GM12872 (cell line): Measurements from ENCODE around the gene SUGCT.

Source experiments
- TF ChIP-seq, protein P1 (sequence below): IDR thresholded peaks from 3 replicates; pipeline ENCODE4 v1.5.1; 2011; ENCODE audit warnings: low read depth, mild to moderate bottlenecking, low read length, moderate library complexity; ENCODE audit not compliant: insufficient read depth

SUGCT gene

DNA sequence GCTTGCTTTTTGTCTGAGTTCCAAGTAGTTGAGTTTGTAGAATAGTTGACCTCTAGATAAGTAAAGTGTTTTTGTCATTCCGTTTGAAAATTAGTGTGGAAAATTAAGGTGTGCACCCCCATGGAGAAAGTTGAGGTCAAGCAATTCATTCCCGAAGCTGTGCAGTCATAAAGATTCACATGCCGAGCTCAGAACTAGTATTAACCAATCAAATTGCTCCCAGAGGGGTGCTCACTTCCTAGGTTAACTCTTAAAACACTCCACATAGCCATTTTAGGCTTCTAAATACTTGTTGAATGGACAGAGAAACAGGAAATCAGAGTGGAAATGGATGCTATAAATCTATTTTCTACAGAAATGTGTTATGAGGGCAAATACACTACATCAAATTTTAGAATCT is 638.9 kb downstream of the SUGCT start:
- TF ChIP-seq, protein P1, sequence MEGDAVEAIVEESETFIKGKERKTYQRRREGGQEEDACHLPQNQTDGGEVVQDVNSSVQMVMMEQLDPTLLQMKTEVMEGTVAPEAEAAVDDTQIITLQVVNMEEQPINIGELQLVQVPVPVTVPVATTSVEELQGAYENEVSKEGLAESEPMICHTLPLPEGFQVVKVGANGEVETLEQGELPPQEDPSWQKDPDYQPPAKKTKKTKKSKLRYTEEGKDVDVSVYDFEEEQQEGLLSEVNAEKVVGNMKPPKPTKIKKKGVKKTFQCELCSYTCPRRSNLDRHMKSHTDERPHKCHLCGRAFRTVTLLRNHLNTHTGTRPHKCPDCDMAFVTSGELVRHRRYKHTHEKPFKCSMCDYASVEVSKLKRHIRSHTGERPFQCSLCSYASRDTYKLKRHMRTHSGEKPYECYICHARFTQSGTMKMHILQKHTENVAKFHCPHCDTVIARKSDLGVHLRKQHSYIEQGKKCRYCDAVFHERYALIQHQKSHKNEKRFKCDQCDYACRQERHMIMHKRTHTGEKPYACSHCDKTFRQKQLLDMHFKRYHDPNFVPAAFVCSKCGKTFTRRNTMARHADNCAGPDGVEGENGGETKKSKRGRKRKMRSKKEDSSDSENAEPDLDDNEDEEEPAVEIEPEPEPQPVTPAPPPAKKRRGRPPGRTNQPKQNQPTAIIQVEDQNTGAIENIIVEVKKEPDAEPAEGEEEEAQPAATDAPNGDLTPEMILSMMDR: no peak

DNA sequence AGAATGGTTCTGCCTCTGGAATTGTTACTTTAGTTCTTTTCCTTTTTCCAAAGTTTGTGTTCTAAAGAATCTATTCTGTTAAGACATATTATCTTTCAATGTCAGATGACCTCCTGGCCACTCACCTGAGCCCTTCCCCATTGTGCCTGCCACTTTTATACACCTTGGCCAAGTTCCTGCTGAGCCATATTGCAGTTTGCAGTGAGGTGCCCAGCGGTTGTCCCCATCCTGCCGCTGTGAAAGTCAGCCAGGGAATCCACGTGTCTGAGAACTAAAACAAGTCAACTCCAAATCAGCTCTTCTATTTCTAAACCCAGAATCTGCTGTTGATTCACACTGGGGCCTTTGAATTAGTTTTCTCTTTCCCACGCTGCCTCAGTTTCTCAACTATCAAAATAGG is 641.1 kb downstream of the SUGCT start:
- TF ChIP-seq, protein P1: no peak

DNA sequence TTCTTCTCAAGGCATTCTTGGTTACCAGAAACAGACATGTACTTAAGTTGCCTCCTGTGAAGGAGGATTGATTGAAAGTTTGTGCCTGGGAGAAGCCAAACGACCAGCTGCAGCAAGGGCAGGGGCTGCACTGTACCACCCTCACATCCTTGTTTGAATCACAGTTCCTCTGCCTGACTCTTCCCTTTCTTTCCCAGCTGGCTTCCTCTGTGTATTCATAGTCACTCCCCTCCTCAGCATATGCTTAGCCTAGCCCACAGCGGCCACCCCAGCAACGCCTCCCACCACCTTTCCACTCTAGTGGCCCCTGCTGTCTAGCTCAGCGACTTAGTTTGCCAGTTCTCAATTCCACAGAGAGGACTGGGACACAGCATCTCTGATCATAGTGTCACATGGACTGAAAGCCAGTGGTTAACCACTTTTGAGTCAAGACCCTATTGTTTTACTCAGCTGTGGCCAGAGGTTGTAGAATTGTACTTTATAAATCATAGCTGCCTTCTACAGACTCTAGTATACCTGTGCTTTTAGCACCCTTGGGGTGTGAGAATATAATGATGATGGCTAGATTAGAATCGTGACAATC is 643.0 kb downstream of the SUGCT start:
- TF ChIP-seq, protein P1: no peak

DNA sequence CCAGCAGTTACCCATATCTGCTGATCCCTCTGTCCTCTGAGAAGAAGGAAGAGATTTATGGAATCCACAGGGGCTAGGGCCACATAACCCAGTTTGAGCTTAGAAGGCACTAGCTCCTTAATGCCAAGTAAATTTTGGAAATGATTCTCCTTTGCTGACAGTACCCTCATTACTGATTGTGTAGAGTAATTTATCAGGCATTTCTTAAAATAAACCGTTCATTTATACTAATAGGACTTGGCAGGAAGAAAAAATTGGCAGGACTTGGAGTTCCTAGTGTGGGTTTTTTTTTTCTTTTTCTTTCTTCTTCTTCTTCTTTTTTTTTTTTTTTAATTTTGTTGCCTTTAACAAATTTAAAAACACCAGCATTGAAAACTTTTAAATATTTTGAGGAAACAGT is 645.7 kb downstream of the SUGCT start:
- TF ChIP-seq, protein P1: no peak

DNA sequence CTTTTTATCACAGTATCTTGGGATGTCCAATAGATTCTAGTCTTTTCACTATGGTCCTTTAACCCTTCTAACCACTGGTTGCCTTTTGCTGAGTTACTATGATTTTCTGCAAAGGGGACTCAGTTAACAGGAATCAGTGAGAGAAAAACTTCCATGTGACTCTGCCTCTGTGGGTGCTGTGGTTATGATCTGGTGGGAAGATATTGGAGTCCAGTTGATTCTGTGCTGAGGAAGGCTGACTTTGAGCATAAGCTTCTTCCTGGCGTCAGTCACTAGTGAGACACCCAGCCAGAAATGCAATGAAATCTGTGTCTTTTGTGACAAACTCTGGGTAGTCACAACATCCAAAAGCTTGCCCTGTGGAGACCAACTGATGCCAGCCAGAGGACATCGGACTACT is 648.0 kb downstream of the SUGCT start:
- TF ChIP-seq, protein P1: no peak

DNA sequence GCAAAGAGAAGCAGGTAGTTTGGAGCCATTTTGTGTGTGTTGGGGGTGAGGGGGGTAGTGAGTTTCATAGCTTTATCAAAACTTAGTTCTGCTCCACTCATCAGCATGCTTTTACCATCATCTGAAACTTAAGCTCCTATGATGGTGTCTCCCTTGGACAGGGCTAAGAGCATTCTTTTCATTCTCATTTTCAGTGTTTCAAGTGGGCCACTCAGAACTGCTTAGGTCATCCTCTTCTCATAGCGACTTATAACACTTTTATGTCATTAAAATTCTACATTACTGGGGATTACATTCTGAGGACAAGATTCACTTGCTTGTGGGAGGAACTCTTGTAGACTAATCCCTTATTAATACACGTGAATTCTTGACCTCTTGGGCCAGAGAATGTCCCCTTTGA is 649.4 kb downstream of the SUGCT start:
- TF ChIP-seq, protein P1: no peak

DNA sequence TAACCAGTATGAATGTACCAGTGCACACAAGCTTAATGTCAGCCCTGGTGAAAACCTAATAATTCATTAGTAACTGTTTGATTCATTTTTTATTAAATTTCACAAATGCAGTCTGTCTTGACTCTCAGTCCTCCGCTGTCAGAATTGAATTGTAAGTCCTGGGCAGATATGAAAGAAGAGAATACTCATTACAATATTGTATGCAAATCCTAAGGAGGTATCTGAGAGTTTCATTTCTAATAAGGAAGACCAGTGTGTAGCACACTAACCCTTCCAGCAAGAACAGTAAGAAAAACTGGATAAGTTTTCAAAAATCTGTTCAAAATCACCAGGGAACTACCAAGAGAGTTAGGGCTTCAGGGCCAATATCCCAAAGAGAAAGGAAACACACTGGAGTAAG is 652.1 kb downstream of the SUGCT start:
- TF ChIP-seq, protein P1: no peak
